ENCODE results near the gene MYO16. TPM values are rescaled to one million over a fixed set of nuclear protein-coding genes. Genes with fewer than 3 reads are reported as not detected.
A peak's percentile ranks its signal among the peaks of the same experiment; 100 is the strongest.

Gene MYO16
- total and polyA plus RNA-seq, 2 experiments from 2014 or later = 0.13 to 0.23 TPM

GRCh38 chr13:108775597-108775996 lies 146.2 kb downstream of the MYO16 start:
- DNase-seq (ENCODE audit: low spot score) = no peak
- Histone ChIP-seq H3K4me3 (no peak overlapping the region), H3K36me3 (replicated peaks; ENCODE audit: insufficient read depth, low read depth) (no peaks in the 10 kb centered on the region), H2AFZ (no peak overlapping the region), H3K79me2 (no peaks in the 10 kb centered on the region), H3K27ac (no peak overlapping the region), H3K9me3 (ENCODE audit: low read depth) (no peaks in the 10 kb centered on the region), H3K27me3 (no peaks in the 10 kb centered on the region), H3K9me2 (replicated peaks; ENCODE audit: insufficient read depth) (no peaks in the 10 kb centered on the region), H4K20me1 (ENCODE audit: insufficient read depth, poor library complexity, severe bottlenecking) (no peaks in the 10 kb centered on the region), H3K4me1 (ENCODE audit: insufficient read depth) (no peaks in the 10 kb centered on the region), H3K4me2 (no peak overlapping the region)
- WGBS (ENCODE audit: low lambda C conversion rate, missing lambda C conversion rate) = 83% methylated on average over 8 of the region's 8 CpGs
- no peak for TF ChIP-seq EZH2phosphoT487 (IDR thresholded peaks at IDR 0.05; ENCODE audit: low read depth, severe bottlenecking, unreplicated experiment)
- no peak for TF ChIP-seq CTCF (IDR thresholded peaks at IDR 0.05; ENCODE audit: poor library complexity)
- no peak for TF ChIP-seq EZH2 (IDR thresholded peaks at IDR 0.05; ENCODE audit: borderline replicate concordance)

- DNase-seq (ENCODE audit: low spot score) = no peak
- Histone ChIP-seq H3K9me3 (ENCODE audit: low read depth) (no peaks in the 10 kb centered on the region), H3K4me3 (no peak overlapping the region), H3K36me3 (replicated peaks; ENCODE audit: insufficient read depth, low read depth) (no peaks in the 10 kb centered on the region), H3K9me2 (replicated peaks; ENCODE audit: insufficient read depth) (no peaks in the 10 kb centered on the region), H3K27me3 (no peaks in the 10 kb centered on the region), H3K4me1 (ENCODE audit: insufficient read depth) (no peaks in the 10 kb centered on the region), H3K79me2 (no peaks in the 10 kb centered on the region), H4K20me1 (ENCODE audit: insufficient read depth, poor library complexity, severe bottlenecking) (no peaks in the 10 kb centered on the region), H3K27ac (no peak overlapping the region), H3K4me2 (no peak overlapping the region), H2AFZ (no peak overlapping the region)
- WGBS (ENCODE audit: low lambda C conversion rate, missing lambda C conversion rate) = 46% methylated on average over 3 of the region's 3 CpGs
- TF ChIP-seq EZH2phosphoT487 (IDR thresholded peaks at IDR 0.05; ENCODE audit: low read depth, severe bottlenecking, unreplicated experiment) = no peak
- TF ChIP-seq EZH2 (IDR thresholded peaks at IDR 0.05; ENCODE audit: borderline replicate concordance) = no peak
- no peak for TF ChIP-seq CTCF (IDR thresholded peaks at IDR 0.05; ENCODE audit: poor library complexity)
Measured at GRCh38 chr13:108776650-108777049, 147.2 kb downstream of the MYO16 start.

- Histone ChIP-seq H3K9me3 (ENCODE audit: low read depth) (no peaks in the 10 kb centered on the region), H3K79me2 (no peaks in the 10 kb centered on the region), H3K27me3 (no peaks in the 10 kb centered on the region), H3K36me3 (replicated peaks; ENCODE audit: insufficient read depth, low read depth) (no peaks in the 10 kb centered on the region), H2AFZ (no peak overlapping the region), H4K20me1 (ENCODE audit: insufficient read depth, poor library complexity, severe bottlenecking) (no peaks in the 10 kb centered on the region), H3K4me3 (no peak overlapping the region), H3K9me2 (replicated peaks; ENCODE audit: insufficient read depth) (no peaks in the 10 kb centered on the region), H3K4me2 (no peak overlapping the region), H3K27ac (peak overlapping the region; percentile 41), H3K4me1 (ENCODE audit: insufficient read depth) (no peaks in the 10 kb centered on the region)
- 37% methylated on average over 9 of the region's 9 CpGs for WGBS (ENCODE audit: low lambda C conversion rate, missing lambda C conversion rate)
- DNase-seq (ENCODE audit: low spot score) = peak; percentile 19
- TF ChIP-seq CTCF (IDR thresholded peaks at IDR 0.05; ENCODE audit: poor library complexity) (no peak), EZH2phosphoT487 (IDR thresholded peaks at IDR 0.05; ENCODE audit: low read depth, severe bottlenecking, unreplicated experiment) (no peak), EZH2 (IDR thresholded peaks at IDR 0.05; ENCODE audit: borderline replicate concordance) (no peak)
Measured at GRCh38 chr13:108777421-108778420, 148.3 kb downstream of the MYO16 start.

All from hepatocyte (in vitro differentiated cells).